Mesodermal cell (in vitro differentiated cells): ENCODE measurements around the gene ATP11A.

Experiments
- H3K27ac ChIP-seq: 2 replicates; pipeline ENCODE4 v1.7.0; 2013; ENCODE audit warnings: mild to moderate bottlenecking, low read depth, low read length, moderate library complexity; ENCODE audit not compliant: severe bottlenecking
- H3K36me3 ChIP-seq: 2 replicates; pipeline ENCODE4 v1.7.1; 2013; ENCODE audit warnings: mild to moderate bottlenecking, low read length, moderate library complexity; ENCODE audit not compliant: control insufficient read depth, insufficient read depth
- H3K4me1 ChIP-seq: one replicate; pipeline ENCODE4 v1.7.1; 2013; ENCODE audit warnings: mild to moderate bottlenecking, low read length; ENCODE audit not compliant: insufficient read depth, control insufficient read depth, poor library complexity, severe bottlenecking
- H3K4me3 ChIP-seq: 2 replicates; pipeline ENCODE4 v1.7.0; 2013; ENCODE audit warnings: low read length, control low read depth, mild to moderate bottlenecking; ENCODE audit not compliant: insufficient read depth, poor library complexity, severe bottlenecking; ENCODE audit errors: extremely low read depth
- H3K9me3 ChIP-seq: 2 replicates; pipeline ENCODE4 v1.7.1; 2013; ENCODE audit warnings: mild to moderate bottlenecking, low read length, moderate library complexity; ENCODE audit not compliant: control insufficient read depth
- WGBS, 2 experiments: methylation state at CpG; one replicate each; pipeline ENCODE4 v1.1.5; 2013; ENCODE audit warnings: missing lambda C conversion rate in 2 of 2; ENCODE audit not compliant: insufficient coverage in 2 of 2; 5-methylcytosine and 5-hydroxymethylcytosine counted together

The ATP11A gene

GRCh38 chr13:112828756-112829155, 138.9 kb downstream of the ATP11A start:
- WGBS, 2 experiments, result 95 to 97% methylated on average over 15 of the region's 15 CpGs
- Histone ChIP-seq H3K9me3 (no peaks in the 10 kb centered on the region), H3K4me3 (no peak overlapping the region), H3K4me1 (no peaks in the 10 kb centered on the region), H3K27ac (no peak overlapping the region), H3K36me3 (peaks cover 83% of the 10 kb centered on the region)

GRCh38 chr13:112831196-112831595, 141.4 kb downstream of the ATP11A start:
- no peaks in the 10 kb centered on the region for H3K4me1 ChIP-seq
- H3K4me3 ChIP-seq, result no peak overlapping the region
- H3K27ac ChIP-seq, result no peak overlapping the region
- no peaks in the 10 kb centered on the region for H3K9me3 ChIP-seq
- peaks cover 81% of the 10 kb centered on the region for H3K36me3 ChIP-seq
- 94 to 95% methylated on average over 21 of the region's 21 CpGs for WGBS, 2 experiments

GRCh38 chr13:112831801-112832200, 142.0 kb downstream of the ATP11A start:
- 96 to 99% methylated on average over 12 to 13 of the region's 13 CpGs for WGBS, 2 experiments
- no peak overlapping the region for H3K27ac ChIP-seq
- no peaks in the 10 kb centered on the region for H3K9me3 ChIP-seq
- H3K36me3 ChIP-seq, result peaks cover 81% of the 10 kb centered on the region
- no peak overlapping the region for H3K4me3 ChIP-seq
- no peaks in the 10 kb centered on the region for H3K4me1 ChIP-seq

- Histone ChIP-seq H3K4me3 (no peak overlapping the region), H3K4me1 (no peaks in the 10 kb centered on the region), H3K9me3 (no peaks in the 10 kb centered on the region), H3K36me3 (peaks cover 82% of the 10 kb centered on the region), H3K27ac (no peak overlapping the region)
- whole genome bisulfite sequencing, 2 experiments, result 94 to 96% methylated on average over 21 to 23 of the region's 23 CpGs
Measured at GRCh38 chr13:112832811-112833210, 143.0 kb downstream of the ATP11A start.

GRCh38 chr13:112833551-112834257, 143.9 kb downstream of the ATP11A start:
- peaks cover 81% of the 10 kb centered on the region for H3K36me3 ChIP-seq
- no peak overlapping the region for H3K4me3 ChIP-seq
- H3K4me1 ChIP-seq, result no peaks in the 10 kb centered on the region
- 95% methylated on average over 19 to 20 of the region's 25 CpGs for WGBS, 2 experiments
- no peaks in the 10 kb centered on the region for H3K9me3 ChIP-seq
- H3K27ac ChIP-seq, result no peak overlapping the region

- Histone ChIP-seq H3K36me3 (peaks cover 83% of the 10 kb centered on the region), H3K27ac (no peak overlapping the region), H3K4me3 (no peak overlapping the region), H3K4me1 (no peaks in the 10 kb centered on the region), H3K9me3 (no peaks in the 10 kb centered on the region)
- 91 to 94% methylated on average over 13 of the region's 16 CpGs for WGBS, 2 experiments
Measured at GRCh38 chr13:112835344-112835743, 145.5 kb downstream of the ATP11A start.

- no peaks in the 10 kb centered on the region for H3K4me1 ChIP-seq
Measured at GRCh38 chr13:112835796-112836195, 146.0 kb downstream of the ATP11A start.

GRCh38 chr13:112836940-112837339, 147.1 kb downstream of the ATP11A start:
- WGBS, 2 experiments, result 99% methylated on average over 11 of the region's 12 CpGs
- peaks cover 77% of the 10 kb centered on the region for H3K36me3 ChIP-seq
- no peaks in the 10 kb centered on the region for H3K9me3 ChIP-seq

More at GRCh38 chr13:112835796-112836195, 146.0 kb downstream of the ATP11A start:
- no peaks in the 10 kb centered on the region for H3K9me3 ChIP-seq
- peaks cover 85% of the 10 kb centered on the region for H3K36me3 ChIP-seq
- no peak overlapping the region for H3K4me3 ChIP-seq
- WGBS, 2 experiments, result 96 to 98% methylated on average over 7 to 10 of the region's 10 CpGs
- no peak overlapping the region for H3K27ac ChIP-seq

GRCh38 chr13:112837371-112838037, 147.7 kb downstream of the ATP11A start:
- H3K27ac ChIP-seq, result no peak overlapping the region
- 95% methylated on average over 20 to 25 of the region's 26 CpGs for WGBS, 2 experiments
- peaks cover 5% of the 10 kb centered on the region for H3K4me1 ChIP-seq
- peaks cover 75% of the 10 kb centered on the region for H3K36me3 ChIP-seq
- no peaks in the 10 kb centered on the region for H3K9me3 ChIP-seq
- H3K4me3 ChIP-seq, result no peak overlapping the region

More at GRCh38 chr13:112836940-112837339, 147.1 kb downstream of the ATP11A start:
- H3K27ac ChIP-seq, result no peak overlapping the region
- H3K4me1 ChIP-seq, result no peaks in the 10 kb centered on the region
- no peak overlapping the region for H3K4me3 ChIP-seq

GRCh38 chr13:112838038-112838841, 148.4 kb downstream of the ATP11A start:
- no peak overlapping the region for H3K4me3 ChIP-seq
- peaks cover 74% of the 10 kb centered on the region for H3K36me3 ChIP-seq
- no peaks in the 10 kb centered on the region for H3K9me3 ChIP-seq
- peaks cover 10% of the 10 kb centered on the region for H3K4me1 ChIP-seq
- 97 to 98% methylated on average over 32 to 34 of the region's 35 CpGs for WGBS, 2 experiments
- no peak overlapping the region for H3K27ac ChIP-seq
